CD4-positive, alpha-beta T cell treated with Interleukin-2 at 100 ng/mL for 4 hours (primary cell): ENCODE data around the gene LEF1.

Experiments used
- DNase-seq: peaks from one replicate; pipeline ENCODE4 v3.0.0-alpha.2; 2020; ENCODE audit warnings: low spot score

LEF1 gene

GRCh38 chr4:108175966-108176365, 7.2 kb upstream of the LEF1 start:
- DNase-seq, result no peak

DNA sequence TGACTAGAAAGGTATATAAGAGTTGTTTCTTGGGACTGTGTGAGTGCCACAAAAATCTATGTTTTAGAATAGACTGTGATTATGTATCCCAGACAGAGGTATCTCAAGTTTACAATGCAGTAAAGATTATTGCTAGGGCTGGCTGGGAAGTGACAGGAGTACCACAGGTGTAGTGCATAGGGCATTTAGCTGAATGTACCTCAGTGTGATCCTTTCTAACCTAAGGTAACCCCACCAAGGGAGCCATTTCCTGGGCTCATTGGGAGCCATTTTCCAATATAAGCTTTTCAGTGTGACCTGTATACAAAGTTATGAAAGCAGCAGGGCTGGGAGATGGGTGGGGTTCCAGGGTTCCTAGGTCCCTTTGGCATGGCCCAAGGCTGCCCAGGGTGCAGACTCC, 6.1 kb upstream of the LEF1 start:
- no peak for DNase-seq

- no peak for DNase-seq
Observed at GRCh38 chr4:108173599-108174057, 4.9 kb upstream of the LEF1 start.

GRCh38 chr4:108172753-108173598, 4.2 kb upstream of the LEF1 start:
- DNase-seq, result peak; percentile 53

GRCh38 chr4:108172231-108172752, 3.6 kb upstream of the LEF1 start:
- DNase-seq, result no peak

DNA sequence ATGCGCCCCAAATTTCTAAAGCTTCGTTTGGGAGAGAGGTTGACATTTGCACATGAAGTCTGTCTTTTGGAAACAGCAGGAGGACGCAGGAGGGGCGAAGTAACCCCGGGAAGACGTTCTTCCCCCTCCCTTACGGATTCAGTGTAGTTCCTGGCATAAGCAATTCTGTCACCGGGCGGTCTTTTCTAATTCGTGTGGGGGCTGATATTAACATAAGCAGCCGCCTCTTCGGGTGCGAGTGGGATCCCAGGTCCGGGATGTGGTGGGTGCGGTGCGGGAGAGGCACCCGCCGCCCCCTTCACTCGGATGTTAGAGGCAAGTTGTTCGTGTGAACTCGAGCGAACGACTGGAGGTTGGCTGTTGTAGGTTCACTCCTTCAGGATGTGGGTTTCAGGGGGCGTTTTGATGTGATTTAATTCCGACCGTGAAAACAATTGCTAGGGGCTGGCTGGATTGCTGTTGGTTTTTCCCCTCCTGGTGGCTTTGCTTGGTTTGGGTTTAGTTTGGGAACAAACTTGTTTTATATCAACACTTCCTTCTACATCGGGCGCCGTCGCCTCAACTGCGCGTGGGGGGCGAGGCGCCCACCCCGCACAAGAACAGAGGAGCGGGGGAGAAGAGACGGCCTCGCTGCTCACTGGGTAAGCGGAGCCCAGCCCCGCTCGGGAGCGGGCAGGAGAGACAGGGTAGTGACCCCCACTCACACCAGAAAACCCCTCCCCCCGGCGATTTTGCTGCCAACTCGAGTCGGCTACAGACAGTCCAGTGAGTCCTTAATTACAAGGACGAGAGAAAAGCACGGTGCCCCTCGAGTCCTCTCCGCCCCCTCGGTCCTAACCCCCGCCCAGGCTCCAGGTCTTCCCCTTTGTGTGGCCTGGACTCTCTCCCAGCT, 2.9 kb upstream of the LEF1 start:
- peak; percentile 53 for DNase-seq

GRCh38 chr4:108170631-108171338, 2.1 kb upstream of the LEF1 start:
- DNase-seq, result no peak

- no peak for DNase-seq
Observed at GRCh38 chr4:108169664-108170063, 932 bp upstream of the LEF1 start.

DNA sequence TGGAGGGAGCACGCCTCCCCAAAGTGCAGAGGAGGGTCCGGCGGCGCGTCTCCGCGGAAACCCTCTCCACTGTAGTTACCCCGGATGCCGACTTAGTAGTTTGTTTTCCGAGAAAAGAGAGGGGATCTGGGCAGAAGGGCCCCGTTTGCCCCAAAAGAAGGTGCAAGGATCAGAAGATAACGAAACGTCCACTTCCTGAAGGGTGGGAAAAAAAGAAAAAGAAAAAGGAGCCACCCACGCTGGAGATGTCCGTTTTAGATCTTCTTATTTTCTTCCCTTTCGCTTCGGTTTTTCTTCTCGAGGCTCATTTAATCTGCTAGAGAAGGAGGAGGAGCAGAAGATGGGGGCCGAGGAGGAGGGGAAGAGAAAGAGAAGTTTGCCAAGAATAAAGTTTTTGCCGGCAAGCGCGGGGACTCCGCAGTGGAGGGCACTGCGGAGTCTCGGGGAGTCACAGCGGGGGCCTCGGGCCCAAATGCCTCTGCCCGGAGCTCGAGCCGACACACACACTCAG, 517 bp downstream of the LEF1 start:
- DNase-seq, result peak; percentile 36

DNA sequence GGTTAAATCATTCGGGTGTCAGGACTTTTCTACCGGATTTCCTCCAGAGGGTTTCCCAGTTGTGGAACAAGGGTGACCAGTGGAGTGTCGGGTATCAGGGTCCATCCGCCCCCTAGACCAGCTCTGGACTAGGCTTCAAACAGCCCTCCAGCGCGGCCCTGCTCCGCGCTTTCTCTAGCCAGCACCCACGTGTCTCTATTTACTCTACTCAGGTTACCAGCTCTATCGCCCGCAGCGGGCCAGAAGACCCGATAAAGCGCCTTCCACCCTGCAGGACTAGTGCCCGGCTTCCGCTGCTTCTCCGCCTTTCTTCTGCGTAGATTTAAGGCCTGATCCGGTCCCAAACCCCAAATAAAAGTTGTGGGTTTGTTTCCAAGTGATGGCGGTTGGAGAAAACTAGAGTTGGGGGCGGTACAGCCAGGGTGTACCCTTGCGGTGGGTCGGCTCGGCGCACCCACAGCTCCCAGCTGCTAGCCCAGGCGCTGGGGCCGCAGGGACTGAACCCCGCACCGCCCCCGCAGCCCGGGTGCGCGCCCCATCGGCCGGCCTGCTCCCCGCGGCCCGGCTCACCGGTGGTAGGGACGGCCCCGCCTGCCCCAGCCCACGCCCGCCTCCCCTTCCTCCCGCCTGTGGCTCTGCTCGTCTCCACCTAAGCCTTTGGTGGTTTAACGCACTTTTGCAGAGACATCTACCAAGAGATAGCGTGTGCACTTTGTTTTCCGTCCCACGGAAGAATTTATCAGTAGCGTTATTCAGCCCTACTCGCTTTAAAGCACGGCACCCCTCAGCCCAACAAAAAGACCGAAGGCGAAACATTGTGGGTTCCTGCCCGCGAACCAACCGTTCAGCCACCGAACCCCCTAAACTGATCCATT, 2.1 kb downstream of the LEF1 start:
- DNase-seq, result peak; percentile 60

- DNase-seq, result peak; percentile 55
Observed at GRCh38 chr4:108166038-108166437, 2.7 kb downstream of the LEF1 start.

DNA sequence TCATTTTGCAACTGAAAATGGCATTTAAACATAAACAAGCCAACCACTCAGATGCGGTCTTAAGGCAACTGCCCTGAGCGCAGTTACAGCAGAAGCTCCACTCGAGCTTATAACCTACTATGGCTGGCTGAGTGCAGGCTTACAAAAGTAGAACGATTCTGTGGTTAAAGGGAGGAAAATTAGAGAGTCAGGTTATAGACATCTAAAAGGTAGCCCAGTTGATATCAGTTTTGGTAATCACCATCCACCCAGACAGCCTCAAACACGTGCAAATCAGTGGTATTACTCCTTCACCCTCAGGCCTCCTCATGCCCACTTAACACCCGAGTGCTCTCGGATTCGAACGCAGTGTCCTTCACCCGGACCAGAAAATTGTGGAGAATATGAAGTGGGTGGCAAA, 3.1 kb downstream of the LEF1 start:
- DNase-seq, result peak; percentile 44

GRCh38 chr4:108163351-108163750, 5.4 kb downstream of the LEF1 start:
- no peak for DNase-seq

- peak; percentile 38 for DNase-seq
Observed at GRCh38 chr4:108160741-108161352, 7.9 kb downstream of the LEF1 start.

DNA sequence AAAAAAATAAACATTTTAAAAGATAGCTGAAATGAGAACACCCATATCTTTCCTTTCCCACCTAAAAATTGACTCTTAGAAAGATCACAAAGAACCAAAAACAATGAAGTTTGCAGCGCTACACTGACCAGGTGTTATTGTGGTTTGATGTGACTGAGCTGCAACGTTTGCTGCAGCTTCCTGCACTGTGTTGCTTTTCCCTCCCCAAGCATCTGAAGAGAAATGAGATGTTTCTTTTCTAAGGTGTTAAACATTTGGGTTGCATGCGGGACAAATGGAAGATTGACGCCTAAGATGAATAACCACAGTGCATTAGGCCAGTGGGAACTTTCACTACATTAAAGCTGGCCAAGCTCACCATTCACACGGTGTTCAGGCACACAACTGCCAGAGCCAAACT, 8.9 kb downstream of the LEF1 start:
- DNase-seq, result no peak

GRCh38 chr4:108157655-108158054, 11.1 kb downstream of the LEF1 start:
- no peak for DNase-seq

GRCh38 chr4:108156391-108156790, 12.3 kb downstream of the LEF1 start:
- DNase-seq, result no peak

GRCh38 chr4:108155373-108155772, 13.4 kb downstream of the LEF1 start:
- no peak for DNase-seq

- DNase-seq, result no peak
Observed at GRCh38 chr4:108152980-108153379, 15.8 kb downstream of the LEF1 start.

DNA sequence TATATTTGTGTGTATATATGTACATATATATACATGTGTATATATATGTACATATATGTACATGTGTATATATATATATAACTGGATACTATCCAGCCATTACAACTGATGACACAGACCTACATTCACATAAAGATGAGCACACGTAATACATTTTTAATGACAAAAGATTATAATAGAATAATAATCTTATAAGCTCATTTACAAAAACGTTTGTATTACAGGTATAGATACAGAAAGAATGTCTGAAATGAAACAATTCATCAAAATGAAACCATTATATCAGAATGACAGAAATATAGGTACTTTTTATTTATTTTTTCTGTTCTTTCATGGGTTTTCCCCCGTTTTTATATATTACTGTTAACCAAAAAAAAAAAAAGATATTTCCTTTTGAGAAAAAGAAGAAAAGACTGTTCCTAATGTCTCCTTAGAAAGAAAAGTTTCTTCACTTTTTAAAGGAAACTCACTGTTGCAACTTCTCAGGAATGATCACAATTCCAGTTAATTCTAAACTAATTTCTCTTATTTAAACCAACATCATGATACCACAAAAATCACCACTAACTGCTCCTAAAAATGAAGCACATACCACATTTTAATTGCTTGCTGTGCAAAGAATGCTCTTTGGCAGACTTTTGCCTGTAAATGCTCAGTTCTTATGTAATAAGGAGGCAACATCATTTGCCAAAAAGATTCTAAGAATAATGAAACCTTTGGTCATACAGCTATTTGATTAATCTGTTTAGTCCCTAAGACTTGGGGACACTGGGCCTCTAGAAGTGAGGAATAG, 18.9 kb downstream of the LEF1 start:
- no peak for DNase-seq
